Tongue (tissue), 2 donors: ENCODE data around the gene EXOC6B. TPM values are rescaled to one million over a fixed set of nuclear protein-coding genes. Genes with fewer than 3 reads are reported as not detected.

Experiments used
- DNase-seq: peaks from one replicate; pipeline ENCODE4 v3.0.0-alpha.2; 2015
- total RNA-seq: library from RNA; depleted of rRNA; stranded (reverse); fragments of >200 nt; gene quantifications from one replicate; pipeline ENCODE4 v1.2.3, GENCODE V29; 2014

EXOC6B gene
- total RNA-seq, 1 donor from 2014 or later = 55.2 TPM

DNA sequence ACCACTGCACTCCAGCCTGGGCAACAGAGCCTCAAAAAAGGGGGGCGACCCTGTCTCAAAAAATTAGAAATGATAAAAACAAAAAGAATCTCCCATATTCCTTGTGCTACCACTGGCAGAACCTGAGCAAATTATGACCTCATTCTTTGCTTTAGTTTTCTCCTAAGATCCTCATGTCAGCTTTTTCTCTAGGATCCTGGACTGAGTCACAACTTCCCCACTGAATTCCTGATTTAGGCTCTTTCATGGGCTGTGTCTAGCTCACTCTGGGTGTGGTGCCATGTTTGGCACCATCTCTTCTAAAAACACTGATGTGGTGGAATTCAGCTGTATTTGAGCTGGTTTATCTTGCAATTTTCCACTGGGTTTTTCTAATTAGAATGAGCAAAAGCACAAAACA, 37.1 kb downstream of the EXOC6B start:
- DNase-seq = no peak

DNA sequence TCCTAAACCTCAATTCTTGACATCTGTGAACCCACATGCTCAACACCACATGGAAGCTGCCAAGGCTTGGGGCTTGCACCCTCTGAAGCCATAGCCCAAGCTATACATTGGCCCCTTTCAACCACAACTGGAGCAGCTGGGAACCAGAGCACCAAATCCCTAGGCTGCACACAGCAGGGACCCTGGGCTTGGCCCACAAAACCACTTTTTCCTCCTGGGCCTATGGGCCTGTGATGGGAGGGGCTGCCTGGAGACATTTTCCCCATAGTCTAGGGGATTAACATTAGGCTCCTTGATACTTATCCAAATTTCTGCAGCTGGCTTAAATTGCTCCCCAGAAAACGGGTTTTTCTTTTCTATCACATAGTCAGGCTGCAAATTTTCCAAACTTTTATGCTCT, 40.3 kb downstream of the EXOC6B start:
- no peak for DNase-seq

GRCh38 chr2:72782520-72782919, 43.3 kb downstream of the EXOC6B start:
- DNase-seq = no peak

DNA sequence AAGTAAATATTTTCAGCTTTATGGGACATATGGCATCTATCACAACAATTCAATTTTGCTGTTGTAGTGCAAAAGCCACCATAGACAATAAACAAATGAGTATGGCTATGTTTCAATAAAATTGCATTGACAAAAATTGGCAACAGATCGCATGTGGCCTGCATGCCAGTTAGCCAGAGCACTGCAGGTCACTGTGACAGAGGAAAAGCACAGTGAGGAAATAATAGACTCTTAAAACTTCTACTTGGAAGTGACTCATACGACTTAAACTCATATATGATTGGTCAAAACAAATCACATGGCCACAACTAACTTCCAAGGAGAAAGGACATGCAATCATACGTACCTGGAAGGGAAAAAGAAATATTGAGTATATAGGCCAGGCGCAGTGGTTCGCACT, 44.4 kb downstream of the EXOC6B start:
- DNase-seq = no peak

DNA sequence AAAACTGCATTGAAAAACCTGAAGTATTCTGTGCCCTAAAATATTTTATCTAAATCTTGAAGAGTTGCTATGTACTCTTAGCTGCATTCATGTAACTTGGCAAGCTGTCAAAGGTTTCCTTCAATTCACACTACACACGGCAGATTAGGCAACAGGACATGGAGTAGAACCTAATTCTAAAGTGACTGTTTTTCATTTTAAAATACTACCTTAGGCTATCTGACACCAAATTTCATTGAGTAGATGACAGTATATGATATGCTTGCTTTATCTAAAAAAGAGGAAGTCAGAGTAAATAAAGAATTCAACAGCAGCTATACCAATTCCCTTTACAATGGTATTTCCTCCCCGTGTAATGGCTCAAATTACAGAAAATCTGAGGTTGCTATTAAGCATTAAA, 45.4 kb downstream of the EXOC6B start:
- DNase-seq = peak; percentile 32

DNA sequence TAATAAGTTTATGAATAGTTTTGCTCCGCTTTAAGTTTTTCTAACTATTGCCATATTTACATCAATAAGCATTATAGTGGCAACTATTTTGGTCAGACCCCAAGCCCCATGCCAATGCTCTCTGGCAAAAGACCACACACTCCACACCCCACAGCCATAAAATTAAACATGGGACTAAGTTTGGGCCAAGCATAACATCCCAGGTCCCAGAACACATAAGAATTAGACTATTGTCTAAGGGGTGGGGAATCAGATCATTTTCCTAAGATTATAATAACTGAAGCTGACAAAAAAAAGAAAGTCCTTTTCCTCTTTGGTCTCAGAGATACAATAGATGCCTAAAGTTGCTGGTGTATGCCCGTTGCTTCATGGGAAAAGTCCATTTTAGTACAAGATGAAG, 46.3 kb downstream of the EXOC6B start:
- DNase-seq = no peak

GRCh38 chr2:72778410-72778809, 47.4 kb downstream of the EXOC6B start:
- no peak for DNase-seq

DNA sequence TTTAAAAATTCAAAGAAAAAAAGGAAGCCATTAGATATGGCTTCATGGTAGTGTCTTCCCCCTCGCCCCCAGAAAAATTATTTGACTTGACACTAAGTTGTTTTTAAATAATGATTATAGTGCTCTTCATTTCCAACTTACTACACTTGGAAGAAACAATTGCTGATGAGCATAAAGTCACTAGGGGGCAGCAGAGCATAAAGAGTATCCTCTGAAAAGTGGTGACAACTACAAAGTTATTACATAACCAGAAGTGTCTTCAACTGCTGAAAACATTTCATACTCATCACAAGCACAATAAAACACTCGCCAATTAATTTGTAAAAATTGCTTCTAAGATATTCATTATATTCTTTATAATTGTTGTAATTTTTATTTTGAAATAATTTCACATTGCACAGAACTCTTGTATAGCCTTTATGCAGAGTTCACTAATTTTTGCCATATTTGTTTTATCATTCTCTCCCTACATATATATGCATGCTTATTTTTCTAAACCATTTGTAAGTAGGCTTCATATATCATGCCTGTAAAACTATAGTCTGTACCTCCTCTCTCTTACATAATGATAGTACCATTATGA, 54.9 kb downstream of the EXOC6B start:
- peak; percentile 90 for DNase-seq

DNA sequence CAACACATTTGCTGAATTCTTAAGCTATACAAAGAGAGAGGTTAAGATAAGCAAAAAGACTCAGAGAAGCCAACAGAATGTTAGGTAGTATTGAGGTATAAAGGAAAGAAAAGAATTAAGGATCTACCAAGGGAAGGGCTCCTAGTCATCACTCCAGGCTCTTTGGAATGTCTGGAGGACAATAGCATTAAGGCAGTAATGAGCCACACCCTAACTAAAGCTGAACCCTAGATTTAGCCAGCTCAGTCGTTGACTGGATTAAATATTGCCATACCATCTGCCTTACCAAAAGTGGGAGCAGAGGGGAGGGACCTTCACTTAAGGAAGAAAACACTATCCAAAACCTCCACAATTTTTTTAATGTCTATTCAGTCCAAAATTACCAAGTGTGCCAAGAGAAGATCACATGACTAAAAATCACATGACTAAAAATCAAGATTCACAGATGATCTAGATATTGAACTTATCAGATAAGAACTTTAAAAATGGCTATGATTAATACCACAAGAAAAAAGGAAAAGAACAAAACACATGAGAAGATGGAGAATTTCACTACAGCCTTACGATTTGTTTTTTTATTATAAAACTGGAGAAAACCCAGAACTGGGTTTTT, 59.7 kb downstream of the EXOC6B start:
- no peak for DNase-seq

DNA sequence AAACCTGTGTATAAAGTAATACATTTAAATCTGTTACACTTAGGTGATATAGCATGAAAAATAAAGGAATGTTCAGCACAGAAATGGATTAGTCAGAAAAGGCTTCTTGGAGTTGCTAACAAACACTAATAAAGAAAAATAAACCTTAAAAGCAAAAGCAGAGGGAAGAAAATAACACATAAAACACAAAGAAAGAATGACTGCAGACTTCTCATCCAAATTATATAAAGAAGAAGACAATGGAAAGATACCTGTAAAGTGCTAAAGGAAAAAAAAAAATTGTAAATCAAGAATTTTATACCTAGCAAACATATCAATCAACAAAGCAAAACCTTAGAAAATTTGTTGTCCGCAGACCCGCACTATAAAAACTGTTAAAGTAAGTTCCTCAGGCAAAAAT, 63.6 kb downstream of the EXOC6B start:
- DNase-seq = no peak

DNA sequence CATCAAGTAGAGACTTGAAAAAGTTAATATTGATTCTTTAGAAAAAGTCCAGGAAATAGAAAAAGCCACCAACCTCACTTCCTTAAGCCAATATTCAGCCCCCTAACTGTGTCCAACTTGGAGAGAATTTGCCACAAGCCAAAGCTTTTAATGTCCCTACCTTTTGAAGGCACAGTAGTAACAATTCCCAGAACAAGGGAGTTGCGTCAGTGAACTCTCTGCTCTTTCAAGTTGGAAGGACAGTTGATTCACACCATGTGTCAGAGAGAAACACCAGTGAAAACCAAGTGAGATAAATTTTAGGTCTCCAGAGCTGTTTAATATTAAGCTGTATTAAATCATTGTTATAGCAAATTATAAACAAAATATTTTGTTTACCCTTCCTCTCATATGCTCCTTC, 66.1 kb downstream of the EXOC6B start:
- no peak for DNase-seq

- DNase-seq = no peak
Observed at GRCh38 chr2:72757177-72757775, 68.6 kb downstream of the EXOC6B start.

GRCh38 chr2:72755647-72756423, 70.0 kb downstream of the EXOC6B start:
- DNase-seq = peak; percentile 58

DNA sequence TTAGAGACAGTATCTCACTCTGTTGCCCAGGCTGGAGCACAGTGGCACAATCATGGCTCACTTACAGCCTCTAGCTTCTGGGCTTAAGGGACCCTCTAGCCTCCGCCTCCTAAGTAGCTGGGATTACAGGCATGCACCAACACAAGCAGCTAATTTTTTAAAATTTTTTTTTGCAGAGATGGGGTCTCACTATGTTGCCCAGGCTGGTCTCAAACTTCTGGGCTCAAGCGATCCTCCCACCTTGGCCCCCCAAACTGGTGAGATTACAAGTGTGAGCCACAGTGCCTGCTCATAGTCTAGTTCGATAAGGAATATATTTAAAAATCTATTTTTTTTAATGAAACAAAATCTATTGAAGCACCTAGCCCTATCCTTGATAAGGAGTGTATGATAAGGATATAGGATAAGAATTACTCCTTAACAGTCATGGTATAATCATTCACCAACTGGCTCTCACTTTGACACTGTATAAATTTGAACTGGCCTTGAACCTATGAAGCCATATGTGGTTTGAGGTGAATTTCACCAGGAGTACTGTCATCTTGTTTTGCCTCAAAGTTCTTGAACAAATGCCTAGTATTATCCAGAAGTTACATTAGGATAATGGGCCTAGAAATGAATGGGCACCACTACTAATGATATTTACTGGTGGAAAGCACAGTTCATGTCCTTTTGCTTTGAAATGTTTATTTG, 71.1 kb downstream of the EXOC6B start:
- DNase-seq = no peak

- no peak for DNase-seq
Observed at GRCh38 chr2:72750977-72751639, 74.7 kb downstream of the EXOC6B start.

GRCh38 chr2:72750466-72750865, 75.4 kb downstream of the EXOC6B start:
- DNase-seq = no peak

GRCh38 chr2:72747344-72747743, 78.5 kb downstream of the EXOC6B start:
- no peak for DNase-seq

- peak; percentile 80 for DNase-seq
Observed at GRCh38 chr2:72745679-72746368, 80.0 kb downstream of the EXOC6B start.

DNA sequence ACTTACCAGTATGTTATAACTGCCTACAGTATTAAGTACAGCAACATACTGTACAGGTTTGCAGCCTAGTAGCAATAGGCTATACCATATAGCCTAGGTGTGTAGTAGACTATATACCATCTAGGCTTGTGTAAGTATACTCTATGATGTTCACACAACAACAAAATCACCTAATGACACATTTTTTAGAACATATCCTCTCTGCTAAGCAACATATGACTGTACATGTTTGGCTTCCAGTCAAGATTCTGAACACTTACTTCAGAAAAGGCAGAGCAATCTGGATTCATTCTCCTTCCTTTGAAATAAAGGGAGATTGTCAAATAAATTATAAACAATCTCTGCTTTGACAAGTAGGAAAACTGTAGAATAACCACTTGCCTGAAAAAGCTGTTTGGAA, 81.8 kb downstream of the EXOC6B start:
- DNase-seq = peak; percentile 22

DNA sequence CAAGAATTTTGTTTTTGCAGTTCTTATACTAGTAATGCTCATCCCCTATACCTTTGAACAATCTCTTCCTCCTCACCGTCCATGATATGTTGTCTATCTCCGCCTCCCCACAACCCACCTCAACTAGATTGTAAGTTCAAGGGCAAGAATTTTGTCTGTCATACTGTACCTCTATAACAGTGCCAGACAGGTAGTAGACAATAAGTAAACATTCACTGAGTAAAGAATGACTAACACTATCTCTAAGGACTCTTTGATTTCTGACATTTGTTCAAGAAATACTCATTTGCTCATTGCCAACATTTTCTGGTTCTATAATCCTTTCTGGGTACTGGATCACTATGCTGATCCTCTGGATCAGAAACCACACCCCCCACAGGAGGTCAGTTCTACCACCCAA, 82.4 kb downstream of the EXOC6B start:
- DNase-seq = no peak

DNA sequence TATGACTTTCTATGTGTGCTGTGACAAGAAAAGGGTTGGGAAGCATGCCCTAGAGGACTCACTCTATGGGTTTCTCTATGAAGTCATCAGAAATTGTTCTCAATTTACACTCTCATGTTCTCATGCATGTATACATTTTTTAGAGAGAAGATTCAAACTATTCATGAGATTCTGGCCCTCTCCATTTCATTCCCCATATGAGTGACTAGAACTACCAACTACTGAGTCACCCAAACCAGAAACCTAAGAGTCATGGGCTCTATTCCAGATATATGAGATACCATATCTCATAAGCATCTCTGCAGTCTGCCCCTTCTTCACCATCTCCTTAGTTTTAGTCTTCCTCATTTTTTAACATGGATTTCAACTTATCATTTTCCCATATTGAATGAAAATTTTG, 87.7 kb downstream of the EXOC6B start:
- no peak for DNase-seq

DNA sequence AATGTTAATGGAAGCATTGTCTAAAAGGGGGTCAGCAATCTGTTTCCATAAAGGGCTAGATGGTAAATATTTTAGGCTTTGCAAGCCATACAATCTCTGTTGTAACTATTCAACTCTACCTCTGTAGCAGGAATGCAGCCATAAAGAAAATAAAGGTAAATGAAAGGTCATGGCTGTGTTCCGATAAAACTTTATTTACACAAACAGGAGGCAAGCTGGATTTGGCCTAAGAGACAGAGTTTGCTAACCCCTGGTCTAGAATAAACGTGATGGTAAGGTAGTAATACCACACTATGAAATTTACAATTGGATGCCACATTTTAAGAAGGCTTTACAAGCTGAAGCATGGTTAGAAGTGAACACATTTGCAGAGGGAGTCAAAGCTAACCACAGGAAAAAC, 91.4 kb downstream of the EXOC6B start:
- no peak for DNase-seq
